Endothelial cell of umbilical vein (primary cell): ENCODE measurements around the gene PARM1. TPM values are rescaled to one million over a fixed set of nuclear protein-coding genes. Genes with fewer than 3 reads are reported as not detected.

Experiments used
- BruUV-seq: library from RNA; stranded (reverse); fragments of 400-500 nt; replicated peaks from 2 replicates; lab custom pipeline; 2021; lab: Mats Ljungman, UMichigan
- CTCF ChIA-PET: fragments of 300-600, 350-600 bp; sonication (Branson Sonifier 250); formaldehyde crosslinking; loops from one replicate; lab custom pipeline; 2021; ENCODE audit warnings: antibody characterized with exemption, inconsistent platforms; lab: Charles Lee
- POLR2A ChIA-PET: fragments of 300-600, 350-600 bp; sonication (Branson Sonifier 250); formaldehyde crosslinking; loops from one replicate; lab custom pipeline; 2021; ENCODE audit warnings: antibody characterized with exemption, inconsistent platforms; lab: Charles Lee
- DNase-seq: peaks from one replicate; pipeline ENCODE4 v3.0.0-alpha.2; 2011; ENCODE audit warnings: low read depth, low spot score
- FAIRE-seq: peaks from 2 replicates; lab custom pipeline; 2011; peaks lifted over from hg19 to GRCh38; lab: Jason Lieb, UNC
- H2AFZ ChIP-seq: 2 replicates; pipeline ENCODE4 v1.6.0; 2012; ENCODE audit warnings: low read depth, low read length, control low read depth, inconsistent platforms
- H3K27ac ChIP-seq: 2 replicates; pipeline ENCODE4 v1.5.1; 2011; ENCODE audit warnings: low read depth, mild to moderate bottlenecking, control low read depth, low read length, moderate library complexity; ENCODE audit not compliant: insufficient read depth
- H3K27me3 ChIP-seq, 2 experiments: 2 replicates each; pipeline versions ENCODE4 v1.6.0 to v1.6.1; 2011; ENCODE audit warnings: low read length in 2 of 2, mixed read lengths in 1 of 2; ENCODE audit not compliant: control insufficient read depth in 2 of 2, insufficient read depth in 2 of 2
- H3K36me3 ChIP-seq, 2 experiments: 2 replicates in 1 of 2; 3 replicates in 1 of 2; pipeline ENCODE4 v1.5.1; 2011; ENCODE audit warnings: low read length in 2 of 2, mild to moderate bottlenecking in 1 of 2, moderate library complexity in 1 of 2; ENCODE audit not compliant: control insufficient read depth in 2 of 2, insufficient read depth in 2 of 2; ENCODE audit errors: extremely low read depth in 1 of 2
- H3K4me1 ChIP-seq: 3 replicates; pipeline ENCODE4 v1.5.1; 2011; ENCODE audit warnings: mild to moderate bottlenecking, low read length; ENCODE audit not compliant: control insufficient read depth, insufficient read depth; ENCODE audit errors: extremely low read depth
- H3K4me2 ChIP-seq: 2 replicates; pipeline ENCODE4 v1.6.1; 2011; ENCODE audit warnings: low read length, control low read depth, mixed read lengths; ENCODE audit not compliant: insufficient read depth
- H3K4me3 ChIP-seq, 3 experiments: fragments of 200-600 bp in 1 of 3; sonication (generic), shearing (Covaris generic) in 1 of 3; replicated peaks in 1 of 3; 2 replicates each; pipeline ENCODE4 v1.5.1; 2011 to 2016; ENCODE audit warnings: control low read depth in 3 of 3, low read length in 3 of 3, mild to moderate bottlenecking in 2 of 3, inconsistent platforms in 1 of 3, low read depth in 1 of 3, moderate library complexity in 1 of 3; ENCODE audit not compliant: insufficient read depth in 1 of 3
- H3K79me2 ChIP-seq: 2 replicates; pipeline ENCODE4 v1.6.0; 2012; ENCODE audit warnings: low read length, inconsistent platforms; ENCODE audit not compliant: control insufficient read depth, insufficient read depth
- H3K9ac ChIP-seq: replicated peaks from 2 replicates; pipeline ENCODE3; 2011; ENCODE audit warnings: low read length, control low read depth; ENCODE audit not compliant: insufficient read depth; ENCODE audit errors: extremely low read depth
- H3K9me1 ChIP-seq: replicated peaks from 3 replicates; pipeline ENCODE4 v1.6.0; 2011; ENCODE audit warnings: mild to moderate bottlenecking, low read length; ENCODE audit not compliant: control insufficient read depth, insufficient read depth; ENCODE audit errors: extremely low read depth
- H3K9me3 ChIP-seq: replicated peaks from 2 replicates; pipeline ENCODE4 v1.5.1; 2012; ENCODE audit warnings: low read length, inconsistent platforms; ENCODE audit not compliant: control insufficient read depth, insufficient read depth
- H4K20me1 ChIP-seq: replicated peaks from 2 replicates; pipeline ENCODE3; 2011; ENCODE audit warnings: mild to moderate bottlenecking, low read length; ENCODE audit not compliant: control insufficient read depth, insufficient read depth; ENCODE audit errors: extremely low read depth
- EZH2 ChIP-seq: IDR thresholded peaks from 2 replicates; pipeline ENCODE4 v1.6.1; 2012; ENCODE audit warnings: borderline replicate concordance, low read depth, mild to moderate bottlenecking, moderate library complexity, low read length, inconsistent platforms; ENCODE audit not compliant: severe bottlenecking
- FOS ChIP-seq: IDR thresholded peaks from 2 replicates; pipeline ENCODE4 v1.6.1; 2011; ENCODE audit warnings: mild to moderate bottlenecking, low read length, moderate library complexity, borderline replicate concordance; ENCODE audit not compliant: insufficient read depth
- GATA2 ChIP-seq: IDR thresholded peaks from 2 replicates; pipeline ENCODE4 v1.7.0; 2011; ENCODE audit warnings: low read depth, mild to moderate bottlenecking, moderate library complexity, mixed read lengths, low read length; ENCODE audit not compliant: insufficient read length, insufficient read depth
- JUN ChIP-seq: IDR thresholded peaks from 2 replicates; pipeline ENCODE4 v1.6.1; 2011; ENCODE audit warnings: borderline replicate concordance, low read depth; ENCODE audit not compliant: insufficient read length, insufficient read depth
- MYC ChIP-seq: IDR thresholded peaks from one replicate; pipeline ENCODE4 v1.6.1; 2011; ENCODE audit warnings: mild to moderate bottlenecking, low read depth, low read length
- POLR2A ChIP-seq: IDR thresholded peaks from 2 replicates; pipeline ENCODE4 v1.6.1; 2012; ENCODE audit warnings: low read depth, mild to moderate bottlenecking, control low read depth, low read length
- dilution Hi-C: fragments of 300-500 bp; cut with MboI; formaldehyde crosslinking; loops from one replicate; pipeline ENCODE4 v1.15.0; 2019; ENCODE audit warnings: low sequenced_read_pairs; ENCODE audit not compliant: extremely low pct_ligation_motif_present
- intact Hi-C: fragments of 100-400 bp; cut with micrococcal nuclease; formaldehyde crosslinking; loops from one replicate; pipeline ENCODE4 v1.10.0; 2022
- polyA plus RNA-seq, 4 experiments: library from polyadenylated mRNA; depleted of rRNA in 3 of 4; stranded (reverse) in 3 of 4; unstranded in 1 of 4; fragments of >200 nt; gene quantifications; 2 replicates each; pipeline versions ENCODE4 v1.2.1 to v1.2.3, GENCODE V29; 2011 to 2012; ENCODE audit warnings: missing spikeins in 1 of 4
- total RNA-seq: library from RNA; stranded (reverse); gene quantifications from 2 replicates; pipeline ENCODE4 v1.2.3, GENCODE V29; 2021
- TF ChIP-seq, protein P1 (sequence below), 2 donors: IDR thresholded peaks; 1 replicate in 1 of 2; 2 replicates in 1 of 2; pipeline ENCODE4 v1.5.1; 2011; ENCODE audit warnings: low read length in 2 of 2, mild to moderate bottlenecking in 2 of 2, moderate library complexity in 2 of 2, control low read depth in 1 of 2, inconsistent platforms in 1 of 2, low read depth in 1 of 2; ENCODE audit not compliant: insufficient read depth in 1 of 2; ENCODE audit errors: extremely low read depth in 1 of 2
- TF ChIP-seq, protein P2 (sequence below): IDR thresholded peaks from 2 replicates; pipeline ENCODE4 v1.6.1; 2011; ENCODE audit not compliant: insufficient read depth, insufficient read length

PARM1 gene
- total and polyA plus RNA-seq, 2 donors (not counting 3 experiments of a cell fraction or from before 2014, with no cell fraction given): 0.01 TPM; not detected in 1

DNA sequence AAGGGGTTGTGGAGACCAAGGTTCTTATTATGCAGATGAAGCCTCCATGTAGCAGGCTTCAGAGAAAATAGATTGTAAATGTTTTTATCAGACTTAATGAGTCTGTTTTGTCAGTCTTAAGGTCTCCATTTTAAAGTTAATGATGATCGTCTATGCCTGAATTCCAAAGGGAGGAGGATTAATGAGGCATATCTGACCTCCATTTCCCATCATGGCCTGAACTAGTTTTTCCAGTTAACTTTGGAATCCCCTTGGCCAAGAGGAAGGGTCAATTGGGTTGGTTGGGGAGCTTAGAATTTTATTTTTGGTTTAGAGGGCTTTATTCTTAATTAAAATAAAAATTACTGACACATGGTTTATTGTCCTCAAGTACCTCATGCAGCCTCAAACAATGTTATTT is 6.9 kb upstream of the PARM1 start:
- H3K9me1 ChIP-seq: no peaks in the 10 kb centered on the region
- intact Hi-C loops: no loop called here
- H3K79me2 ChIP-seq: no peaks in the 10 kb centered on the region
- TF ChIP-seq, protein P1, sequence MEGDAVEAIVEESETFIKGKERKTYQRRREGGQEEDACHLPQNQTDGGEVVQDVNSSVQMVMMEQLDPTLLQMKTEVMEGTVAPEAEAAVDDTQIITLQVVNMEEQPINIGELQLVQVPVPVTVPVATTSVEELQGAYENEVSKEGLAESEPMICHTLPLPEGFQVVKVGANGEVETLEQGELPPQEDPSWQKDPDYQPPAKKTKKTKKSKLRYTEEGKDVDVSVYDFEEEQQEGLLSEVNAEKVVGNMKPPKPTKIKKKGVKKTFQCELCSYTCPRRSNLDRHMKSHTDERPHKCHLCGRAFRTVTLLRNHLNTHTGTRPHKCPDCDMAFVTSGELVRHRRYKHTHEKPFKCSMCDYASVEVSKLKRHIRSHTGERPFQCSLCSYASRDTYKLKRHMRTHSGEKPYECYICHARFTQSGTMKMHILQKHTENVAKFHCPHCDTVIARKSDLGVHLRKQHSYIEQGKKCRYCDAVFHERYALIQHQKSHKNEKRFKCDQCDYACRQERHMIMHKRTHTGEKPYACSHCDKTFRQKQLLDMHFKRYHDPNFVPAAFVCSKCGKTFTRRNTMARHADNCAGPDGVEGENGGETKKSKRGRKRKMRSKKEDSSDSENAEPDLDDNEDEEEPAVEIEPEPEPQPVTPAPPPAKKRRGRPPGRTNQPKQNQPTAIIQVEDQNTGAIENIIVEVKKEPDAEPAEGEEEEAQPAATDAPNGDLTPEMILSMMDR (IDR thresholded peaks at IDR 0.05; ENCODE audit: extremely low read depth in 1 of 2, insufficient read depth in 1 of 2, low read depth in 1 of 2, low read length in 2 of 2): no peak
- no peak overlapping the region for H3K27ac ChIP-seq
- ChIA-PET POLR2A (no interaction called here), CTCF (no interaction called here)
- H4K20me1 ChIP-seq: no peaks in the 10 kb centered on the region
- H3K4me2 ChIP-seq: no peak overlapping the region
- no TSS peak for BruUV-seq
- no peak overlapping the region for H3K4me3 ChIP-seq
- dilution Hi-C loops: no loop called here
- no peak overlapping the region for H3K9ac ChIP-seq
- H2AFZ ChIP-seq: no peak overlapping the region
- FAIRE-seq (no peak), DNase-seq (no peak)
- H3K27me3 ChIP-seq: peaks cover 2% of the 10 kb centered on the region in 2 experiments
- H3K36me3 ChIP-seq: no peaks in the 10 kb centered on the region
- H3K4me1 ChIP-seq: no peaks in the 10 kb centered on the region
- H3K9me3 ChIP-seq: no peaks in the 10 kb centered on the region

DNA sequence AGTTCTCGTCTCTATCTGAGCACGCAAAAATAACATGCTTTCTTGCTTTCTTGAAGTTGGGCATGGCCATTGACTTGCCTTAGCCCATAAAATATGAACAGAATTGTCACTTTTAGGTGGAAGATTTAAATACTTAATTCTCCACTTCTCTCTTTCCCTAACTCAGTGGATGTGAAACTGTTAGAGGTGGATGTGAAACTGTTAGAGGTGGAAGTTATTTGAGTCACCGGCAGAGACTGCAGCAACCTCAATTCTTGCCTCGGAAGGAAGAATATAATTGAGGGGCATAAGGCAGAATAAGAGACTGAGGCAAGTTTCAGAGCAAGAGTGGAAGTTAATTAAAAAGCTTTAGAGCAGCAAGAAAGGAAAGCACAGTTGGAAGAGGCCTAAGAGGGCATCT is 2.8 kb upstream of the PARM1 start:
- Histone ChIP-seq H4K20me1 (no peaks in the 10 kb centered on the region), H3K27me3 (peaks cover 30 to 31% of the 10 kb centered on the region in 2 experiments), H3K27ac (no peak overlapping the region), H2AFZ (no peak overlapping the region), H3K36me3 (no peaks in the 10 kb centered on the region), H3K9me1 (no peaks in the 10 kb centered on the region), H3K9me3 (no peaks in the 10 kb centered on the region), H3K4me1 (peaks cover 17% of the 10 kb centered on the region), H3K4me3 (no peak overlapping the region), H3K4me2 (no peak overlapping the region), H3K79me2 (no peaks in the 10 kb centered on the region), H3K9ac (no peak overlapping the region)
- intact Hi-C loops (loop anchor here (5.0 to 10.0 kb wide), 3 partner anchors 562 to 917 kb away; no protein-coding TSS in a partner anchor), dilution Hi-C loops (no loop called here)
- CTCF ChIA-PET: no interaction called here
- POLR2A ChIA-PET: no interaction called here
- TF ChIP-seq MYC (no peak), FOS (no peak), POLR2A (no peak), EZH2 (no peak), GATA2 (no peak), JUN (no peak)
- TF ChIP-seq, protein P2, sequence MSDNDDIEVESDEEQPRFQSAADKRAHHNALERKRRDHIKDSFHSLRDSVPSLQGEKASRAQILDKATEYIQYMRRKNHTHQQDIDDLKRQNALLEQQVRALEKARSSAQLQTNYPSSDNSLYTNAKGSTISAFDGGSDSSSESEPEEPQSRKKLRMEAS: no peak
- TF ChIP-seq, protein P1 (IDR thresholded peaks at IDR 0.05; ENCODE audit: extremely low read depth in 1 of 2, insufficient read depth in 1 of 2, low read depth in 1 of 2, low read length in 2 of 2): no peak
- FAIRE-seq: no peak
- DNase-seq: no peak
- no TSS peak for BruUV-seq
